RWPE1 (cell line): ENCODE measurements around the gene PALD1.

Source experiments
- CTCF ChIA-PET: fragments of 350-600 bp; sonication (Branson Sonifier 250); formaldehyde crosslinking; extraction: SDS; loops from one replicate; lab custom pipeline; 2021; lab: Yijun Ruan, JAX
- POLR2A ChIA-PET: fragments of 400-600 bp; formaldehyde crosslinking; extraction: SDS; loops from one replicate; lab custom pipeline; 2020; ENCODE audit warnings: antibody characterized with exemption; ENCODE audit not compliant: low non-redundant PET; lab: Yijun Ruan, JAX
- DNase-seq: peaks from one replicate; pipeline ENCODE4 v3.0.0; 2012; ENCODE audit warnings: low spot score
- H3K27ac ChIP-seq: fragments of 450-650 bp; 2 replicates; pipeline ENCODE4 v1.5.1; 2017
- TF ChIP-seq, protein P1 (sequence below): fragments of 450-650 bp; conservative IDR thresholded peaks from 2 replicates; pipeline ENCODE4 v1.5.1; 2017; ENCODE audit warnings: low read depth, mild to moderate bottlenecking

PALD1 gene

DNA sequence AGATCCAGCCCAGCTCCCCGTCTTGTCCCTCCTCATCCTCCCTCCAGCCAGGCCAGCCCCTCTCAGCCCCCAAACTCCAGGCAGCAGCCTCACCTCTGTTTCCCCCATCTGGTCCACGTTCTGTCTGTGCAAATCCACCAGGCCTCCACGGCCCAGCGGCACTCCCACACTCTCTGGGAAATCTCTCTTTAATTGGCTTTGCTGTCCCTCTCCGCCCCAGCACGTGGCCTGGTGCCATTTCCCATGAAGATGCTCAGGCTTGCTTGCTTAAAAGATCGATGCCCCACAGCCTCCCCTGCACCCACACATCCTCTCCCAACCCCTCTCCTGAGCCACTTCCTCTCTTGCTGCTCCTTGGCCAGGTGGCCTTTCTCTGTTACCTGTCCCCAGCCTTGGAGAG lies 84.7 kb downstream of the PALD1 start:
- no peak overlapping the region for H3K27ac ChIP-seq
- no peak for DNase-seq
- ChIA-PET CTCF (interaction anchor here (0.7 kb wide), 1 partner anchor 215 kb away, joined by 3 read pairs; no protein-coding TSS in a partner anchor), POLR2A (no interaction called here)
- TF ChIP-seq, protein P1, sequence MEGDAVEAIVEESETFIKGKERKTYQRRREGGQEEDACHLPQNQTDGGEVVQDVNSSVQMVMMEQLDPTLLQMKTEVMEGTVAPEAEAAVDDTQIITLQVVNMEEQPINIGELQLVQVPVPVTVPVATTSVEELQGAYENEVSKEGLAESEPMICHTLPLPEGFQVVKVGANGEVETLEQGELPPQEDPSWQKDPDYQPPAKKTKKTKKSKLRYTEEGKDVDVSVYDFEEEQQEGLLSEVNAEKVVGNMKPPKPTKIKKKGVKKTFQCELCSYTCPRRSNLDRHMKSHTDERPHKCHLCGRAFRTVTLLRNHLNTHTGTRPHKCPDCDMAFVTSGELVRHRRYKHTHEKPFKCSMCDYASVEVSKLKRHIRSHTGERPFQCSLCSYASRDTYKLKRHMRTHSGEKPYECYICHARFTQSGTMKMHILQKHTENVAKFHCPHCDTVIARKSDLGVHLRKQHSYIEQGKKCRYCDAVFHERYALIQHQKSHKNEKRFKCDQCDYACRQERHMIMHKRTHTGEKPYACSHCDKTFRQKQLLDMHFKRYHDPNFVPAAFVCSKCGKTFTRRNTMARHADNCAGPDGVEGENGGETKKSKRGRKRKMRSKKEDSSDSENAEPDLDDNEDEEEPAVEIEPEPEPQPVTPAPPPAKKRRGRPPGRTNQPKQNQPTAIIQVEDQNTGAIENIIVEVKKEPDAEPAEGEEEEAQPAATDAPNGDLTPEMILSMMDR = no peak

DNA sequence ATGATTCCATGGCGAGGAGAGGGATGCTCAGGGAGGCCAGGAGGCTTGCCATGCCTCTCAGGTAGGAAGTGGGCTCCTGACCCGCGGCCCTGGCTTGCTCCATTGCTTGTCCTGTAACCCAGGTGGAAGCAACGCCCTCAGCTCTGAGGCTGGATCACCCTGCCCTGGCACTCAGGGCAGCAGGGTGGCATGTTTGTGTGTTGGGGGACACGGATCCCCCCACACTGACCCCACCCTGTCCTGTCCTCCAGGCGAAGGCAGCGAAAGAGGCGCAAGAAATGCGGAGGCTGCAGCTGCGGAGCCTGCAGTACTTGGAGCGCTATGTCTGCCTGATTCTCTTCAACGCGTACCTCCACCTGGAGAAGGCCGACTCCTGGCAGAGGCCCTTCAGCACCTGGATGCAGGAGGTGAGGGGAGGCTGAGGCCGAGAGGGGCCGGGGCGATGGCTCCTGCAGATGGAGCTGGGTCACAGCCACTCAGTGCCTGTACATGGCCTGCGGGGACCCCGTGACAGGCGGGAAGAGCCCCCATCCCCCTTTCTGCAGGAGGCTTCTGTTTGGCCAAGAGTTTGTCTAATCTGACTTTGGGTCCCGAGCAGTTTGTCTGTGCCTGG lies 85.7 kb downstream of the PALD1 start:
- ChIA-PET CTCF (no interaction called here), POLR2A (no interaction called here)
- no peak for DNase-seq
- H3K27ac ChIP-seq = no peak overlapping the region
- TF ChIP-seq, protein P1 = no peak

DNA sequence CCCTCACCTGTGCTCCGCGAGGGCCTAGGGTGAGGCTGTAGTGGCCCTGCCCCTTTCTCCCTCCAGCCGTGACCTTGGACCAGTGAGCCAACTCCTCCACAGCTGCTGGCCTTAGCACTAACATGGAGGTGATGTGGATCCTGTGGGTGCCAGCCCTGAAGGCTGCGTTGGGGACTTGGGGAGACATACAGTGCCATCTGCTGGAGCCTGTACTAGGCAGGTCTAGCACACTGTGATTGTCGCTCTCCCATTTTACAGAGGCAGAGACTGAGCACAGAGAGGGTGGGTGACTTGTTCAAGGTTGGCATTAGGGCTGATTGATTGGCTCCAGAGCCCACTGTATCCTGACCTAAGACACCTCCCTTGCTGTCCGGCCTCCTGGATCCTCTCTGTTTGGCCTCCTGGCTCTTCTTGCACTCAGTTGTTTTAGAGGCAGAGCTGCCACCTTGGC lies 86.4 kb downstream of the PALD1 start:
- POLR2A ChIA-PET = no interaction called here
- CTCF ChIA-PET = interaction anchor here (0.6 to 0.7 kb wide), 3 partner anchors 104 to 489 kb away, joined by 3 to 4 read pairs (median 3); no protein-coding TSS in a partner anchor
- no peak overlapping the region for H3K27ac ChIP-seq
- TF ChIP-seq, protein P1 = no peak
- DNase-seq = no peak

DNA sequence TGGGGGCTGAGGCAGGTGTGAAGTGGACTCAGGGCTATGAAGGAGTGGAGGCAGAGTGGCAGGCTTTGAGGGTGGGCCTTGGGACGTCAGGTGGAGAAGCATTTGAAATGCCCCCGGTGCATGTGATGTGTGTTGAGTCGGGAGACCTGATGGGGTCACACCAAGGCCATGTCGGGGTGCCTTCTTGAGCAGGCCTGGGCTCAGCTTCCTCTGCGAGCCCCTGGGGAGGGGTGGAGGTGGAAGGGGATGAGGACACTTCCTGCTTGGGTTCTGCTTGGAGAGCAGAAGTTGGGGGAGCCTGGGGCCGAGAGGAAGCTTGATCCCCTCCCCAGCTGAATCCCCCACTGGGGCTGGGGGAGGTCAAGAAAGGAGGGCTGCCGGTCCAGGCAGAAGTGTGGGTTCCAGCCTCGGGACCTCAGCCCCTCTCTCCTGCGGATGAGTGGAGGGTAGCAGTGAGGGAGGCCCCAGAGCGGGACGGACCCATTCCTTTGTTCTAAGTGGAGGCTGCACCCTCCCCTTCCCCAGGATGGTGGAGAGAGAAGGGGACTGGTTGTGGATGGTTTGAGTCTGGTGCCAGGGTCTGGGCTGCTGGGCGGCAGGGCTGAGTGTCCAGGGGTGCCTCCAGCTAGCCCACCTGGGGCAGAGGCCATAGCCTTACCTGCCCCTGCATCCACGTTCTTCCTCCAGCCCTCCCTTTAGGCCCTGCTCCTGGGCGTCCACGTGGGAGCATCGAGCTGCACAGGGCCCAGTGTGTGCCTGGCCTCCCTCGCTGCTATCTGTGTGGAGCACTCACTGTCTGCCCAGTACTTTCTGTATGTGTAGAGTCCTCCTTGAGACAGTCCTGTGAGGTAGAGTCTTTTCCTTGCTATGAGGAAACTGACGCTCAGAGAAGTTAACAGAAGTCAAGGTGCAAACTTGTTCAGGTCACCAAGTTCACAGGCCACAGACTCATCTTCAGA lies 87.3 kb downstream of the PALD1 start:
- no peak for DNase-seq
- ChIA-PET CTCF (interaction anchor here (0.6 to 0.7 kb wide), 3 partner anchors 105 to 490 kb away, joined by 3 to 4 read pairs (median 3); no protein-coding TSS in a partner anchor), POLR2A (no interaction called here)
- TF ChIP-seq, protein P1 = no peak
- H3K27ac ChIP-seq = no peak overlapping the region

DNA sequence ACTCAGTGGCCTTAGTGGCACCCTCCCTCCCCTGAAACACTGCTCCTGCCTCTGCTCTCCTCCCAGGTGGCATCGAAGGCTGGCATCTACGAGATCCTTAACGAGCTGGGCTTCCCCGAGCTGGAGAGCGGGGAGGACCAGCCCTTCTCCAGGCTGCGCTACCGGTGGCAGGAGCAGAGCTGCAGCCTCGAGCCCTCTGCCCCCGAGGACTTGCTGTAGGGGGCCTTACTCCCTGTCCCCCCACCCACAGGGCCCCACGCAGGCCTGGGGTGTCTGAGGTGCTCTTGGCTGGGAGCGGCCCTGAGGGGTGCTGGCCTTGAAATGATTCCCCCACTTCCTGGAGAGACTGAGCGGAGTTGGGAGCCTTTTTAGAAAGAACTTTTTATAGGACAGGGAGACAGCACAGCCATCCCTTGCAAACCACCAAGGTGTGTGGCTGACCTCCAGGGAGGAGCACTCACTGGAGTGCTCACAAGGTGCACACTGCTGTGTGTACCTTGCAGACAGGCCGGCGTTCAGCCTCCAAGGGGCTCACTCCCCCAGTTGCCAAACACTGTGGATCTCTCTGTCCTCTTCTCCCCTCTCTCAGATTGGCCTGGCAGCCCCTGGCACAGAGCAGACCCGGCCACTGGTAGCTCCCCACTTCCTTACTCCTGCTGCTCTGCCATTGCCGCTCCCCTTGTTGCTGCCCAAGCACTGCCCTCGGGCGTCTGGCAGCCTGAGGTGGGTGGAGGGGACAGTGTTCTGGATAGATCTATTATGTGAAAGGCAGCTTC lies 88.1 kb downstream of the PALD1 start:
- ChIA-PET CTCF (interaction anchor here (0.6 kb wide), 1 partner anchor 21 kb away, joined by 4 read pairs; no protein-coding TSS in a partner anchor), POLR2A (no interaction called here)
- TF ChIP-seq, protein P1 = no peak
- DNase-seq = no peak
- no peak overlapping the region for H3K27ac ChIP-seq
